Activated naive CD8-positive, alpha-beta T cell treated with anti-CD3 and anti-CD28 coated beads, Interleukin-2, amount 50 U/mL, for 24 hours (primary cell): ENCODE results near the gene ITIH1.

ENCODE experiments used
- ATAC-seq: fragments of 150-1000 bp; cut with Tn5 transposase; one replicate; pipeline ENCODE4 v1.10.0; 2021
- DNase-seq: peaks from one replicate; pipeline ENCODE4 v3.0.0; 2021
- H3K27ac Mint-ChIP-seq: one replicate; pipeline ENCODE4 v1.8.0; 2021; ENCODE audit warnings: mild to moderate bottlenecking, mixed read lengths
- H3K27me3 Mint-ChIP-seq: one replicate; pipeline ENCODE4 v1.8.0; 2021; ENCODE audit warnings: mixed read lengths
- H3K36me3 Mint-ChIP-seq: one replicate; pipeline ENCODE4 v1.8.0; 2021; ENCODE audit warnings: low read depth, mixed read lengths
- H3K4me1 Mint-ChIP-seq: one replicate; pipeline ENCODE4 v1.8.0; 2021; ENCODE audit warnings: mixed read lengths
- H3K4me3 Mint-ChIP-seq: one replicate; pipeline ENCODE4 v1.8.0; 2021; ENCODE audit warnings: mild to moderate bottlenecking, moderate library complexity, mixed read lengths
- H3K9me3 Mint-ChIP-seq: one replicate; pipeline ENCODE4 v1.8.0; 2021; ENCODE audit warnings: mixed read lengths

Gene ITIH1

DNA sequence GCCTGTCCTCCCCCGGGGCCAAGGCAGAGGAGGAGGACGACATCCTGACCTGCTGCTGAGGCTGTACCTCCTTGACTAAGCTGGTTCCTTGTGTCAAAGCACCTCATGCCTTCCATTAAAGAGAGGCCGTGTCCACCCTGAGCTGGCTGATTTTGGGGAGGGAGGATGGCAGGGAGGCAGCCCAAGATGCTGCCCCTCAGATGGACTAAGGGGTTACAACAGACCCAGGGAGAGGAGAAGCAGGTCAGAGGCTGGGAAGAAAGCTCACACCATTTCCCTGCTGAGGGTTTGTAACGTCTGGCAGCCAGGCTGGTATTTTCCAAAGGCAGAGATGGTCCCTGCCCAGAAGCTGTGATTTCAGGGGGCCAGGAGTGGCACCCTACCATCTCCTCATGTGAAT is 14.5 kb downstream of the ITIH1 start:
- H3K4me3 Mint-ChIP-seq = no peak overlapping the region
- H3K27me3 Mint-ChIP-seq = no peaks in the 10 kb centered on the region
- H3K36me3 Mint-ChIP-seq = no peaks in the 10 kb centered on the region
- no peak overlapping the region for H3K27ac Mint-ChIP-seq
- no peaks in the 10 kb centered on the region for H3K9me3 Mint-ChIP-seq
- DNase-seq (no peak), ATAC-seq (no peak)
- H3K4me1 Mint-ChIP-seq = no peaks in the 10 kb centered on the region

DNA sequence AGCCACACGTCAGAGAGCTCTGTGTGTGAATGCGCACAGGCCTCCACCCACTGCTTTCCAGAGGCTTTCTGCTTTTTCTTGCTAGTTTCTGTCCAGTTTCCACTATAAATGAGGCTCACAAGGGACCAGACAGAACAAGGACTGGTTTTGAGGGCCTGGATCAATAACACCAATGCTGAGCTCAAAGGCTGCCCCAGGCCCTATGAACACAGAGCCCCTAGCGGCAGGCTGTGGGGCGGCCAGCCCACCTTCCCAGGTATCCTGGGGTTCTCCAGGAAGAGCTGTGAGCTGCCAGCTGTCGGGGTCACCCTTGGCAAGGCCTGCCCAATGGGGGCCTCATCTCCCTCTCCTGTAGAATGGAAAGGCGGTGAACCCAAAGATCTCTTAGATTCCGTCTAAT is 15.0 kb downstream of the ITIH1 start:
- no peak for ATAC-seq
- no peak overlapping the region for H3K27ac Mint-ChIP-seq
- no peak overlapping the region for H3K4me3 Mint-ChIP-seq
- H3K9me3 Mint-ChIP-seq = no peaks in the 10 kb centered on the region
- no peaks in the 10 kb centered on the region for H3K36me3 Mint-ChIP-seq
- DNase-seq = no peak
- H3K4me1 Mint-ChIP-seq = no peaks in the 10 kb centered on the region
- no peaks in the 10 kb centered on the region for H3K27me3 Mint-ChIP-seq

- no peaks in the 10 kb centered on the region for H3K36me3 Mint-ChIP-seq
- no peaks in the 10 kb centered on the region for H3K27me3 Mint-ChIP-seq
- H3K4me1 Mint-ChIP-seq = no peaks in the 10 kb centered on the region
- no peaks in the 10 kb centered on the region for H3K9me3 Mint-ChIP-seq
- H3K4me3 Mint-ChIP-seq = no peak overlapping the region
- ATAC-seq (no peak), DNase-seq (no peak)
- no peak overlapping the region for H3K27ac Mint-ChIP-seq
These were observed 15.7 kb downstream of the ITIH1 start for GRCh38 chr3:52792961-52793695.

GRCh38 chr3:52793702-52794611 is 16.6 kb downstream of the ITIH1 start:
- Mint-ChIP-seq H3K9me3 (no peaks in the 10 kb centered on the region), H3K4me1 (no peaks in the 10 kb centered on the region), H3K27ac (no peak overlapping the region), H3K4me3 (no peak overlapping the region), H3K36me3 (no peaks in the 10 kb centered on the region), H3K27me3 (no peaks in the 10 kb centered on the region)
- DNase-seq (no peak), ATAC-seq (no peak)

DNA sequence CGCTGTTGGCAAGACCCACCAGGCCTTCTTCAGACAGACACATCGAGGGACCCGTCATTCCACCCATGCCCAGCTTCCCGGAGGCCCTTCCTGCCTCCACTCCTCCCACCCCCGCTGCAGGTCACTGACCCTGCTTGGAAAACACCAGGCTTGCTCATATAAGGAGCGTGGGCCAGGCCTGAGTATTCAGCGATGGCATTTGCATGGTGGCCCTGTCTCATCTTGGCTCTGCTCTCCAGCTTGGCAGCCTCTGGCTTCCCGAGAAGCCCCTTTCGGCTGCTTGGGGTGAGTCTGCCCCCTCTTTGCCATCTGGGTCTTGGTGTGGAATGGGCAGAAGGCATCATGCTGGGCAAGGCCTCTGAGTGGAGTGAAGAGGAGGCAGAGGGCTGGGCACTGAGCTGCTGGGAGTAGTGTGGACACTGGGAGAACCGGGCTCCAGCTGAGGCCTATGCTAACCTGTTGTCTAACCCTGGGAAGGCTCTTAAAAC is 17.3 kb downstream of the ITIH1 start, which contains the start of gene ITIH3:
TSS of gene ITIH3 (plus strand) at position 185 of the 488 bp plus-strand sequence. CDS start at position 193, 8 bp downstream.
- Mint-ChIP-seq H3K27ac (no peak within 1 kb of the TSS), H3K9me3 (no peaks in the 10 kb centered on the region)

DNA sequence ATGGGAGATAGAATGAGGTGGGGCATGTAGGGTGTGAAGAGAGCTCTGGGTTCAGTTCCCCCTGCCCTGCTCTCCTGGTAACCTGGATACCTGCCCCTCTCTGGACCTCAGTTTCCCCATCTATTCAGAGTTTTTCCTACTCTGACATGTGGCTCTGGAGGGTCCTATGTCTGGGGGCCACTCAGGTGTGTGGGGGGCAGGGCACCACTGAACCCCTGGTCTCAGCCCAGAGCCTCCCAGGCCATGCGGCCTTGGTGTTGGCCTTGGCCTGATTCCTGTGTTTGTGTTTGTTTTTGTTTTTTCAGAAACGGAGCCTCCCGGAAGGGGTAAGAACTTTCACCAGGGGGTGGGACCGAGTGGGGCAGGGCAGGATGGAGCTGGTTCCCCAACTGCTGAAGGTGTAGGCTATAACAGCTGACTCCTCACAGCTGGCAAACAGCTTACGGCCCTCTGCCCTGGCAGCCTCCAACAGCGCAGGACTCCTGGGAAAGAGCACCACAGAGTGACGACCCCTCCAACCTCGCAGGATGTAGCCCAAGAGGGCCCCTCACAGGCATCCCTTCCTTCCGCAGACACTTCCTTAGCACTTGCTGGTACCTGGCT is 18.0 kb downstream of the ITIH1 start:
- H3K36me3 Mint-ChIP-seq = no peaks in the 10 kb centered on the region
- ATAC-seq = no peak
- no peaks in the 10 kb centered on the region for H3K9me3 Mint-ChIP-seq
- H3K4me1 Mint-ChIP-seq = no peaks in the 10 kb centered on the region
- no peaks in the 10 kb centered on the region for H3K27me3 Mint-ChIP-seq
- DNase-seq = no peak
- H3K4me3 Mint-ChIP-seq = no peak overlapping the region
- no peak overlapping the region for H3K27ac Mint-ChIP-seq

More for the DNA sequence above, 17.3 kb downstream of the ITIH1 start, which contains the start of gene ITIH3:
- Mint-ChIP-seq H3K27me3 (no peaks in the 10 kb centered on the region), H3K4me1 (no peaks in the 10 kb centered on the region), H3K4me3 (no peak within 1 kb of the TSS), H3K36me3 (no peaks in the 10 kb centered on the region)
- ATAC-seq (no peak), DNase-seq (no peak)

DNA sequence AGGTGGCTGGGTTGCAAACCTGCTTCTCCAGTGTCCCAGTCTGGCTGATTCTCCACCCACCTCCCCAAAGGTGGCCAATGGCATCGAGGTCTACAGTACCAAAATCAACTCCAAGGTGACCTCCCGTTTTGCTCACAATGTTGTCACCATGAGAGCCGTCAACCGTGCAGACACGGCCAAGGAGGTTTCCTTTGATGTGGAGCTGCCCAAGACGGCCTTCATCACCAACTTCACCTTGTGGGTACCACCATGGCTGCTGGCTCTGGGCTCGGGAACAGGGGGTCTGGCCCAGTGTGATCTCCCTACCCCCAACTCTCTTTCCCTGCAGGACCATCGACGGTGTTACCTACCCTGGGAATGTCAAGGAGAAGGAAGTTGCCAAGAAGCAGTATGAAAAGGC is 19.0 kb downstream of the ITIH1 start:
- H3K27ac Mint-ChIP-seq = no peak overlapping the region
- no peaks in the 10 kb centered on the region for H3K36me3 Mint-ChIP-seq
- H3K9me3 Mint-ChIP-seq = no peaks in the 10 kb centered on the region
- H3K27me3 Mint-ChIP-seq = no peaks in the 10 kb centered on the region
- H3K4me1 Mint-ChIP-seq = no peaks in the 10 kb centered on the region
- ATAC-seq (no peak), DNase-seq (no peak)
- no peak overlapping the region for H3K4me3 Mint-ChIP-seq

DNA sequence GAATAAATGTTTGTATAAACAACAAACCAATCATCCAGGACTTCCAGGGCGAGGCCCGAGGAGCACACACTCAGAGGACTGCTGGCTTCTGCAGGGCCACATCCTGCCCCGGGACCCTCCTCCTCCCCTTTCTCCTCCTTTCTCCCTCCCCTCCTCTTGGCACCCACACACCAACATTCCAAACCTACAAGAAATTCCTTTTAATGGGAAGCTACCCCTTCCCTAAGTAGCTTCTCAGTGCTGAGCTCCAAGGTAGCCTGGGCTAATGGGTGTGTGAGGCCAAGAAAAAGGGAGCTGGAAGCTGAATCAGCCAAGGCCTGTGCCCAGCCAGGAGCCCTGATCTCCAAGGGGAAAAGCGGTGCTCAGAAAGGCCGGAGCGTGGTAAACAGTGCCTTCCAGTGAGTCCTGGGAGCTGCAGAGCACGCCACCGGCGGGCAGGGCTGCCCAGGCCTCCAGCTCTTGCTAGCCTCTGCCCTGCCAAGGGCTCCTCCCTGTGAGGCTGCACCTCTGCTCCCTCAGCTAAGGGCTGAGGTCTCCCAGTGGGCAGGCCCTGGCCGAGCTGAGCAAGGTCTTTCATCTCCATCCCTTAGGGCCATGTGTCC is 21.1 kb downstream of the ITIH1 start:
- ATAC-seq (no peak), DNase-seq (no peak)
- no peaks in the 10 kb centered on the region for H3K27me3 Mint-ChIP-seq
- no peak overlapping the region for H3K27ac Mint-ChIP-seq
- no peak overlapping the region for H3K4me3 Mint-ChIP-seq
- no peaks in the 10 kb centered on the region for H3K36me3 Mint-ChIP-seq
- H3K9me3 Mint-ChIP-seq = no peaks in the 10 kb centered on the region
- no peaks in the 10 kb centered on the region for H3K4me1 Mint-ChIP-seq

DNA sequence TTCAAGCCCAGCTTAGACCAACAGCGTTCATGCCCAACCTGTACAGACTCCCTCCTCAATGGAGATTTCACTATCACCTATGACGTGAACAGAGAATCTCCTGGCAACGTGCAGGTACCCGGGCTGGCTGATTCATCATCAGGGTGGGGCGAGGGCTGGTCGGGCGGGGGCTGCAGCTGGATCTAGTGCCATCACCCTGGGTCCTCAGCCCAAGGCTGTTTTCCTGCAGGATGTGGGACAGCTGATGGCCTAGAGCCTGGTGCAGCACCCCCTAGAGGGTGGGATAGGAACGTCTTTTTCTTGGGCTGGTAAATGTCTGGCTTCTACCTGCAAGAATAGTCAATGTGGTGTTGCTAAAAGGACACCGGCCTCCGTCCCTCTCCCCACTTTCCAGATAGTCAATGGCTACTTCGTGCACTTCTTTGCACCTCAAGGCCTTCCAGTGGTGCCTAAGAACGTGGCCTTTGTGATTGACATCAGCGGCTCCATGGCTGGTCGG is 21.6 kb downstream of the ITIH1 start:
- no peak overlapping the region for H3K4me3 Mint-ChIP-seq
- H3K4me1 Mint-ChIP-seq = no peaks in the 10 kb centered on the region

GRCh38 chr3:52800079-52800478 is 22.7 kb downstream of the ITIH1 start:
- Mint-ChIP-seq H3K9me3 (no peaks in the 10 kb centered on the region), H3K4me3 (no peak overlapping the region), H3K27me3 (no peaks in the 10 kb centered on the region), H3K4me1 (no peaks in the 10 kb centered on the region), H3K27ac (no peak overlapping the region), H3K36me3 (no peaks in the 10 kb centered on the region)
- ATAC-seq (no peak), DNase-seq (no peak)

More for the DNA sequence above, 21.6 kb downstream of the ITIH1 start:
- Mint-ChIP-seq H3K27me3 (no peaks in the 10 kb centered on the region), H3K36me3 (no peaks in the 10 kb centered on the region), H3K27ac (no peak overlapping the region), H3K9me3 (no peaks in the 10 kb centered on the region)
- DNase-seq = peak; percentile 25
- no peak for ATAC-seq

GRCh38 chr3:52801839-52802238 is 24.4 kb downstream of the ITIH1 start:
- Mint-ChIP-seq H3K4me3 (no peak overlapping the region), H3K27ac (no peak overlapping the region), H3K4me1 (no peaks in the 10 kb centered on the region), H3K27me3 (no peaks in the 10 kb centered on the region), H3K9me3 (no peaks in the 10 kb centered on the region), H3K36me3 (no peaks in the 10 kb centered on the region)
- DNase-seq = no peak
- no peak for ATAC-seq

GRCh38 chr3:52805270-52806039 is 28.1 kb downstream of the ITIH1 start:
- ATAC-seq (no peak), DNase-seq (no peak)
- Mint-ChIP-seq H3K27me3 (no peaks in the 10 kb centered on the region), H3K4me1 (no peaks in the 10 kb centered on the region), H3K9me3 (no peaks in the 10 kb centered on the region), H3K4me3 (no peak overlapping the region), H3K27ac (no peak overlapping the region), H3K36me3 (no peaks in the 10 kb centered on the region)

DNA sequence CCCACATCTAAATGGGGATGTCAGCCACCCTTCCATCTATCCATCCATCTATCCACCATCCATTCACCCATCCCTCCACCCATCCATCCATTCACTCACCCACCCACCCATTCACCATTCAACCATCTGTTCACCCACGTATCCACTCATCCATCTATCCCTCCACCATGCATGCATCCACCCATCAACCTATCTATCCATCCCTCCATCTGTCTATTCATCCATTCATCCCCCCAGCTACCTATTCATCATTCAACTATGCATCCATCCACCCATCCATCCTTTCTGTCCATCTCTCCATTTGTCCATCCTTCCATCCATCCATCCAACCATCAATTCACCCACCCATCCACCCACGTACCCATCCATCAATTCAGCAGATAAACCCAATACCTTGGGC is 31.8 kb downstream of the ITIH1 start:
- Mint-ChIP-seq H3K4me3 (no peak overlapping the region), H3K9me3 (no peaks in the 10 kb centered on the region), H3K27me3 (no peaks in the 10 kb centered on the region), H3K27ac (no peak overlapping the region), H3K4me1 (no peaks in the 10 kb centered on the region), H3K36me3 (no peaks in the 10 kb centered on the region)
- no peak for ATAC-seq
- DNase-seq = no peak
